ENCODE data around the gene TXLNA.

Gene TXLNA

GRCh38 chr1:32186077-32186476, 6.6 kb downstream of the TXLNA start:
- FAIRE-seq = no peak

DNA sequence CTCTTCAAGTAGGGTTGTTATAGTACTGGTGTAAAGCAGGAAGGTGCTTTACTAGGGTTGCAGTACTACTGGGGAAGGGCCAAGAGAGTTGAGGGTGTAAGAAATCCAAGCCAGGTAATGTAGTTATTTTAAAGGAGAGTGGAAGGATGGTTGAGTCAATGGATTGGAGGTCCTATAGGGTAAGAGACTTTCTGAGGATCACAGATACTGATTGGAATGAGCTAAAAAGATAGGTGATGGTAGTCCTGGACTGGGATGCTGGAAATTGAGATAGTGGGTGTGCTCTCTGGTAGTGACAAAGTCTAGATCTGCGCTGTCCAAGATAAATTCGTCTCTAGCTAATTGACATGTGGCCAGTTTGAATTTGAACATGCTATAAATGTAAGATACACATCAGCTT, 7.0 kb downstream of the TXLNA start:
- FAIRE-seq = no peak

DNA sequence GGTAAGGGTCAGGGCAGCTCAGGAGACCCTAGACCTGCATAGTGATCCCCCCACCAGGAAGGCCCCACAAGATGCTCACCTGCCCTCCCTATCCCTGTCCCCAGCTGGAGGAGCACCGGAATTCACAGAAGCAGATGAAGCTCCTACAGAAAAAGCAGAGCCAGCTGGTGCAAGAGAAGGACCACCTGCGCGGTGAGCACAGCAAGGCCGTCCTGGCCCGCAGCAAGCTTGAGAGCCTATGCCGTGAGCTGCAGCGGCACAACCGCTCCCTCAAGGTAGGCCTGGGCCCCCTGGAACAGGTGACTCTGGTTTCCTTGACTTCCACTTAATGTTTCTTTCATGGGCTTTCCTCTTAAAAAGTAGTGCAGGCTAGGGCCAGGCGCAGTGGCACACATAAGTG, 8.4 kb downstream of the TXLNA start:
- FAIRE-seq = no peak

DNA sequence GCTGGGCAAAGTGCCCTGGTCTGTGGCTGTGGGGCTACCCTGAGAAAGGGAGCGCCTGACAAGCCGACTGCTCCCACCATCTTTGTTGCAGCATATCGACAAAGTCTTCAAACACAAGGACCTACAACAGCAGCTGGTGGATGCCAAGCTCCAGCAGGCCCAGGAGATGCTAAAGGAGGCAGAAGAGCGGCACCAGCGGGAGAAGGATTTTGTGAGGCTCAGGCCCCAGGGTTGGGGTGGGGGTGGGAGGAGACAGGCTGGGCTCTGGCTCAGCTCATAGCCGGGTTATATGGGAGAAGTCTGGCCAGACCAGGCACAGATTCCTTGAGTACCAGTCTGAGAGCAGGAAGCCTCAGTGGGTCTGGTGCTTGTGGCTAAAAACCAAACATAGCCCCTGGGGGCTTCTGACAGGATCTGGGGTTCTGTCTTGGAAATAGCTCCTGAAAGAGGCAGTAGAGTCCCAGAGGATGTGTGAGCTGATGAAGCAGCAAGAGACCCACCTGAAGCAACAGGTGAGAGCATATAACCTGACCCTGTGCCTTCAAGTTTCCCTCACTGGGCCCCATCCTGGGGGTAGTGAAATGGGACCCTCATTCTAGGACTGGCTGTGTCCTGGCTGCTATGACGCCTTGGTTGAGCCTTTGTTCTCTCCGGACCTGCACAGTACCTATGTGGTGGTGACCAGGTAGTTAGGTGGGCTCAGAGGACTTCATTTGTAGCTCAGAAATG, 12.9 kb downstream of the TXLNA start:
- no peak for FAIRE-seq

GRCh38 chr1:32194984-32195383, 15.5 kb downstream of the TXLNA start:
- no peak for FAIRE-seq

DNA sequence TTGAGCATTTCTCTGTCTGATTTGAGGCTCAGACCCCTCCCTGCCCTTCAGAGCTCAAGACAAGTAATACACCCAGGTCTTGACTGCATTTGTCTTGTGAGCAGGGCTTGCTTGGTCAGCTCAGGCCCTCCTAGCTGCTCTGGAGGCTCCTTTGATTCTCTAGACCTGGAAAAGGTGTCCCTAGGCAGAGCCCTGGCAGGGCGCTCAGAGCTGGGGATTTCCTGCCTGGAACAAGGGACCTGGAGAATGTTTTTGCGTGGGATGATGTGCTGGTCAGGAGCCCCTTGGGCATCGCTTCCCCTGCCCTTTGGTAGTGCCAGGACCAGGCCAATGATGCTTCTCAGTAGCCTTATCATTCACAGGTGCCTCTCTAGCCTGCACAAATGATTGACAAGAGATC, 16.1 kb downstream of the TXLNA start:
- no peak for FAIRE-seq

DNA sequence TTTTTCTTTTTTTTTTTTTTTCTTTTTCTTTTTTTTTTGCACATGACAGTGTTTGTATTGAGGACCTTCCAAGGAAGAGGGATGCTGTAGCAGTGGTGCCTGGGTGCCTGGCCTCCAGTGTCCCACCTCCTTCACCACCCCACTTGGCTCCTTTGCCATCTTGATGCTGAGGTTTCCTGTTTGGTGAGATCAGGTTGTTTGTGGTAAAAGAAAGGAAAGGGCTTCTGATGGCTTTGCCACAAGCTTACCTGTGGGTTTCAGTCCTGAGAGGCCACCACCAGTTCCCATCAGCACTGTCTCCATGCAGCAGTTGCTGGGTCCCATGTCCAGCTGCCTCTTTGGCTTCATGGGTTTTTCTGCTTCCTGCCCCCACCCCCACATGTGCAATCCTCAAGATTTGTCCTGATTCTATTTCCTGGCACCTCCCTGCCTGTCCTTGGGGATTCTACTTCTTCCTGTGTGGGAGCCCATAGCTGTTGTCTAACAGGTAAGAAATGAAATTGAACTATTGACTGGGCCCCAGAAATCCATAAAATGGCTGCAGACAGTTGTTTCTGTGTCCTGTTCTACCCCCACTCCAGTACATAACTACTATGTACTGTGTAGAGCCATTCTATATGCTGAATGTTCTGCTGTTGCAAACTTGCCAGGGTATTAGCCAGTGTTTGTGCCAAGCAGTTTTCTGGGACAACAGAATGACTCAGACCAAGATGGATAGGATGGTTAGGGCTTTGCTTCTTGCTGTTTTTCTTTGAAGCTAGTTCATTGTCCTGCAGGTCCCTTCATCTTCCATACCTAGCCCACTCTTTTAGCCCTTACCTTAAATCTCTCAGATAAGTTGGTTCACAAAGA, 16.7 kb downstream of the TXLNA start:
- FAIRE-seq = no peak

DNA sequence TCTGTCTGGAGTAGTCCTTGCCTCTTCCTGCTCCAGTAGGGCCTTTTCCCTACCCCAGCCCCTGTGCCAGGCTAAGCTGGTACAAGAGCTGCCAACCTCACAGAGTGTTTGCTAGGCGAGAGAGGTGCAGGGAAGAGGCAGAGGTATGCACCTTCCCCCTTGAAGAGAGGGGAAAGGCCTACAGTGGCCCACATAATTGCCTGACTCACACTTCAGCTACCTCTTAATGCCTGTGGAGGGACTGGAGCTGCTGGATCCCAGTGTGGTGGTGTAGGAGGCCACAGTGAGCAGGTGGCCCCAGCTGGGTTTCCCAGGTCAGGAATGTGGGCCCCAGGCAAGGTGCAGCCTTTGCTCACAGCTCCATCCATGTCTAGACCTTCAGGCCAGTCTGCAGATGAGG, 17.6 kb downstream of the TXLNA start:
- no peak for FAIRE-seq

DNA sequence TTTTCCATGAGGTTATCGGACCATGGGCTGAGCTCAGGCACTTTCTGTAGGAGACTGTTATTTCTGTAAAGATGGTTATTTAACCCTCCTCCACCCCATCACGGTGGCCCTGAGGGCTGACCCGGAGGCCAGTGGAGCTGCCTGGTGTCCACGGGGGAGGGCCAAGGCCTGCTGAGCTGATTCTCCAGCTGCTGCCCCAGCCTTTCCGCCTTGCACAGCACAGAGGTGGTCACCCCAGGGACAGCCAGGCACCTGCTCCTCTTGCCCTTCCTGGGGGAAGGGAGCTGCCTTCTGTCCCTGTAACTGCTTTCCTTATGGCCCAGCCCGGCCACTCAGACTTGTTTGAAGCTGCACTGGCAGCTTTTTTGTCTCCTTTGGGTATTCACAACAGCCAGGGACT, 18.4 kb downstream of the TXLNA start:
- FAIRE-seq = no peak

DNA sequence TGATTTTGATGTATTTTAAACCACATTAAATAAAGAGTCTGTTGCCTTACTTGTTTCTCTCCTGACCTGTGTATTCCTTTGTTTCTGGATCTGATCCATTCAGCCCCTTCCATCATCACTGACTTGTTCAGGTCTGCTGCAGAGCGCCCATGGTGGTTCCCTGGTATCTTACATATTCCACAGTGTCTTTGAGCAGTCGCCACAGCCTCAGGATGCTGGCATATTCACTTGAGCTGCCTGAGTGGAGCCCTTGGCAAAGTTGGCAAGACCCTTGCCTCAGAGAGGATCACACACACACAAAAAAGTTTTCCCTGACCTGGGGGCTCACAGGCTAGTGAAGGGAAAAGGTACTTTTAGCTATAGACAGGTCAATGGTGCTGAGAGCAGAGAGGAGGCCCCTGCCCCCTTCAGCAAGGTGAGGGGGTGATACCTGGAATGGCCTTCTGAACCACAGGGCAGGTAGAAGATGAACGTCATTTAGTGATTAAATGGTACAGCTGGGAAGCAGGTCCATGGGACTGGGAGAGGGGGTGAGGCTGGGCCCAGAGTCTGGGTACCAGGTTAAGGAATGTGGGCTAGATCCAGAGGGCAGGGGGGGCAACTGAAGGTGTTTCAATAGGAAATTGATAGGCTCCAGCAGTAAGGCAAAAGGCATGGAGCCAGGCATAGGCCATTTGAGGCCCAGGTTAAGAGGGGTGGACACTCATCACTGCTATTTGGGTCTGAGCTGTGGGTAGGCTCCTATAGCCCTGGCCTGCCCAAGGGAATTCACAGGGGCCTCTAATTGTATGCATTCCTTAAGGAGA, 19.0 kb downstream of the TXLNA start:
- no peak for FAIRE-seq

- no peak for FAIRE-seq
Measured at GRCh38 chr1:32199043-32199716, 19.7 kb downstream of the TXLNA start.

- no peak for FAIRE-seq
Measured at GRCh38 chr1:32199717-32200072, 20.2 kb downstream of the TXLNA start.

DNA sequence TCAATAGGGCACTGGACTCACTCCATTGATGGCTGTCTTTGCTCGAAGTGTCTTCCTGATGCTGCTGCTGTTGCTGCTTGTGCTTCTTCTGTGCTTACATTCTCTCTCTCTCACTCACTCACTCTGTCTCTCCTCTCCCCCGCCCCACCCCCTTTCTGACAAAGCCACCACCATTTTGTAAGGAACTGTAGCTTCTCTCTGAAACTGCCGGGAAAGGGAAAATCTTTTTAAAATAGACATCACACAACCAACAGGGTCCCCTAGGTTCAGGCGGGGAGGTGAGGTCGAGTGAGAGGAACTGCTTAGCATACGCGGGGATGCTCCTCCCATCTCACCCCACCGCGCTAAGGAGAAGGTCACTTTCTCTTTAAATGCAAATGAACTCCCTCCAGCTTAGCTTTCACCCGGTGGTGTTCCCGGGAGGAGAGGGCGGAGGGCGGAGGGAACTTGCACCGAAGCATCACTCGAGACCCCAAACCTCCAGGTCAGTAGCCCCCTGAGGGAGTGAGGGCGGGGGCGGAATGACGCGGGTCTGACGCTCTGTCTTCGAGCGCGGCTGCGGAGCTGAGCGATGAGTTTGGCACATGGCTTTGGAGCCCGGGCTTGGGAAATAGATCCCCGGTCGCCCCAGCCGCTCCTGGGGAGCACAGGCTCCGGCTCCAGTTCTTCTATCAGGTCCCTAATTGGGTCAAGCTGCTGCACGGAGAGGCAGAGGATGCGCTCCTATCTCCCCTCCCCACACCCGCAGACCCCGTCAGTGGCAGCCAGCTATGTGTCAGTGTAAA, 20.9 kb downstream of the TXLNA start, which contains the start of gene CCDC28B:
Gene CCDC28B, plus strand, starts transcription at position 370 of the 785 bp plus-strand sequence. CDS start 1,341 bp downstream, outside the sequence.
- FAIRE-seq = peak; percentile 93

GRCh38 chr1:32201011-32201855, 21.8 kb downstream of the TXLNA start:
- no peak for FAIRE-seq

GRCh38 chr1:32204943-32205361, 25.5 kb downstream of the TXLNA start:
- FAIRE-seq = no peak

DNA sequence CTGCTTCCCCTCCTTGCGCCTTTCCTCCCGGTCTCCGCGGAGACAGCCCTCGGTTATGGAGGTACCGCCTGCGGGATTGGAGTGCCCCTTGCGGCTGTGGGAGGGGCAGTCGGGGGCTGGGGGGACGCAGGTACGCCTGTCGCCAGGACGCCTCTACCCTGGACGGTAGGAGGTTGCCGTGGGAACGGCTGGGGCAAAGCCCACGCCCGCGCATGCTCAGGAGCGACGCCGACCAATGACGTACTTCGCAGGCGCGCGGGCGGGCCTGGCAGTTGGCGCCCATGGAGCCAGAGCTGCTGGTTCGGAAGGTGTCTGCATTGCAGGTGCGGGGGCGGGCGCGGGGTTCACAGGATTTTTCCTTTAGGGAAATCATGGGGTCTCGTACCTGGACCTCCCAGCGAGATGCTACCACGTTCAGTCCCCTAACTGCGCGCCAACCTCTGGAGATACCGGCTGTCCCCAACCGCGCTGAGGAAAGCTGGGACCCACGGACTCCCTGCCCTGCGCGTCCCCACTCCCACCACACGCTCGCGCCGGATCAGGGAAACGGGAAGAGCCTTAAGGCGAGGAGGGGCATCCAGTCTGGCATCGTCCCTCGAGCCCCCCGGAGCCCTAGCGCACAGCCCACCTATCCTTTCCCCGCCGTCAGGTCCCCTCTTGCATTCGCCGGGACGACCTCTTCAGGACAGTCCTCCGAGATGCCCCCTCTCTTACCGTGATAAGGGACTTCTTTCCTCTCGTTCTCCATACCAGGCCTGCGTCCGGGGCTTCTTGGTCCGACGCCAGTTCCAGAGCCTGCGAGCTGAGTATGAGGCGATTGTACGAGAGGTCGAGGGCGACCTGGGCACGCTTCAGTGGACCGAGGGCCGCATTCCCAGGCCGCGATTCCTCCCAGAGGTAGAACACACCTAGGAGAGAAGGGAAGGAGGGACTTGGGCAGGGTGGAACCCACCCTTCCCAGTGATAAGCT, 26.2 kb downstream of the TXLNA start, which contains the start of gene IQCC:
Gene IQCC, plus strand, starts transcription at position 271 of the 970 bp plus-strand sequence. Its CDS starts 11 bp downstream, at position 282.
- no peak for FAIRE-seq

GRCh38 chr1:32208469-32208868, 29.0 kb downstream of the TXLNA start:
- FAIRE-seq = no peak

DNA sequence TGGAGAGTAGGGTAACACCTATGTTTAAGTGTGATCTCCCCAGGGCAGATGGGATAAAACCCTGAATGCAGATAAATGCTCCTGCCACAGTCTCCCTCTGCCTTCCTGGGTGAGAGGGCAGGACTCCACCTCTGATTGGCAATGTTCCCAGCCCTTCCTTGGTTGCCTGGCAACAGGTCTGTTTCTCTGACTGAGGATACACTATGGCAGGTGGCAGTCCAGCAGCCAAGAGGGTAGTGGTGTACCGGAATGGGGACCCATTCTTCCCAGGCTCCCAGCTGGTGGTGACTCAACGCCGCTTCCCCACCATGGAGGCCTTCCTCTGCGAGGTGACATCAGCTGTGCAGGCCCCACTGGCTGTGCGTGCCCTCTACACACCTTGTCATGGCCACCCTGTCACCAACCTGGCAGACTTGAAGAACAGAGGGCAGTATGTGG, 29.4 kb downstream of the TXLNA start, which contains the start of gene DCDC2B:
Gene DCDC2B, plus strand, starts transcription at position 199 of the 438 bp plus-strand sequence. Its CDS starts 5 bp downstream, at position 204.
- no peak for FAIRE-seq
